OCI-LY3 (cell line): ENCODE results near the gene DHX9.

Experiments
- H2AFZ ChIP-seq: fragments of 200-600, 300-600 bp; shearing (Covaris generic); 2 replicates; pipeline ENCODE4 v1.6.0; 2014; ENCODE audit warnings: antibody characterized with exemption, low read depth, low read length
- H3K27ac ChIP-seq: fragments of 200-600, 300-600 bp; sonication (generic); 2 replicates; pipeline ENCODE4 v1.5.1; 2014; ENCODE audit warnings: mild to moderate bottlenecking, low read length, moderate library complexity, mixed read lengths
- H3K27me3 ChIP-seq: fragments of 200-600, 300-600 bp; sonication (generic); 2 replicates; pipeline ENCODE4 v1.6.1; 2014; ENCODE audit warnings: low read depth, low read length, mixed read lengths
- H3K36me3 ChIP-seq: fragments of 200-600, 300-600 bp; sonication (generic); replicated peaks from 2 replicates; pipeline ENCODE3; 2014; ENCODE audit warnings: low read depth, low read length, mixed read lengths
- H3K4me1 ChIP-seq: fragments of 300-600, 200-600 bp; sonication (generic); 2 replicates; pipeline ENCODE4 v1.6.1; 2014; ENCODE audit warnings: low read length, mixed read lengths
- H3K4me2 ChIP-seq: fragments of 200-600, 300-600 bp; sonication (generic); 2 replicates; pipeline ENCODE4 v1.6.1; 2014; ENCODE audit warnings: low read length, mixed read lengths
- H3K4me3 ChIP-seq: fragments of 300-600, 200-600 bp; sonication (generic); 2 replicates; pipeline ENCODE4 v1.5.1; 2014; ENCODE audit warnings: antibody characterized with exemption, mild to moderate bottlenecking, low read length, moderate library complexity
- H3K79me2 ChIP-seq: fragments of 300-600, 200-600 bp; shearing (Covaris generic); 2 replicates; pipeline ENCODE4 v1.6.1; 2014; ENCODE audit warnings: mild to moderate bottlenecking, low read length, mixed read lengths
- H3K9ac ChIP-seq: fragments of 300-600, 200-600 bp; shearing (Covaris generic); 2 replicates; pipeline ENCODE4 v1.6.0; 2014; ENCODE audit warnings: mild to moderate bottlenecking, low read length, moderate library complexity
- H3K9me3 ChIP-seq: fragments of 200-600, 300-600 bp; shearing (Covaris generic); 2 replicates; pipeline ENCODE4 v1.6.1; 2014; ENCODE audit warnings: low read length, mixed read lengths; ENCODE audit not compliant: insufficient read depth
- H4K20me1 ChIP-seq: fragments of 200-600, 300-600 bp; sonication (generic); 2 replicates; pipeline ENCODE4 v1.6.1; 2016; ENCODE audit warnings: low read length, mixed read lengths; ENCODE audit not compliant: insufficient read depth
- EZH2phosphoT487 ChIP-seq: fragments of 200-600 bp; shearing (Covaris generic); IDR thresholded peaks from 2 replicates; pipeline ENCODE4 v1.6.1; 2018; ENCODE audit warnings: antibody characterized with exemption, mixed run types, low read depth
- TF ChIP-seq, protein P1 (sequence below): fragments of 200-600, 300-600 bp; sonication (generic); IDR thresholded peaks from 2 replicates; pipeline ENCODE4 v1.5.1; 2014; ENCODE audit warnings: antibody characterized with exemption, low read length, low read depth

The DHX9 gene

DNA sequence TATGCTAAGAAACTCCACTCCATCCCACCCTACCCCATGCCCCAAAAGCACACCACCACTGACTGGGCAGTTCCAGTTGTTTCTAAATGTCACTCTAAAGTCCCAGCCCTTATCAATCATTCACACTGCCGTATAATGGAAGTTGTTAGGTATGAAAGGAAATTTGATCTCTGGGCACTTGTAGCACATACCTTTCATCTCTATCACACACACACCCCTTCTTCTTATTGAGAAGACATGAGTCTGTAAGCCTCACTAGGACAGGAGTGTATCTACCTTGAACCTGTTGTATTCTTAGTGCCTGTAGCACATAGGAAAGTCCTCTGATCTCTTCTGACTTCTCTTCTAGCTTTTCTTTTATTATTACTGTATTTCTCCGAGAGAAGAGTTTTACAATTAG lies 22.3 kb upstream of the DHX9 start:
- Histone ChIP-seq H4K20me1 (no peaks in the 10 kb centered on the region), H2AFZ (no peak overlapping the region), H3K79me2 (no peaks in the 10 kb centered on the region), H3K4me3 (no peak overlapping the region), H3K9ac (no peak overlapping the region), H3K36me3 (peaks cover 4% of the 10 kb centered on the region), H3K4me2 (no peak overlapping the region), H3K27me3 (no peaks in the 10 kb centered on the region), H3K27ac (no peak overlapping the region), H3K4me1 (no peaks in the 10 kb centered on the region), H3K9me3 (no peaks in the 10 kb centered on the region)
- TF ChIP-seq, protein P1, sequence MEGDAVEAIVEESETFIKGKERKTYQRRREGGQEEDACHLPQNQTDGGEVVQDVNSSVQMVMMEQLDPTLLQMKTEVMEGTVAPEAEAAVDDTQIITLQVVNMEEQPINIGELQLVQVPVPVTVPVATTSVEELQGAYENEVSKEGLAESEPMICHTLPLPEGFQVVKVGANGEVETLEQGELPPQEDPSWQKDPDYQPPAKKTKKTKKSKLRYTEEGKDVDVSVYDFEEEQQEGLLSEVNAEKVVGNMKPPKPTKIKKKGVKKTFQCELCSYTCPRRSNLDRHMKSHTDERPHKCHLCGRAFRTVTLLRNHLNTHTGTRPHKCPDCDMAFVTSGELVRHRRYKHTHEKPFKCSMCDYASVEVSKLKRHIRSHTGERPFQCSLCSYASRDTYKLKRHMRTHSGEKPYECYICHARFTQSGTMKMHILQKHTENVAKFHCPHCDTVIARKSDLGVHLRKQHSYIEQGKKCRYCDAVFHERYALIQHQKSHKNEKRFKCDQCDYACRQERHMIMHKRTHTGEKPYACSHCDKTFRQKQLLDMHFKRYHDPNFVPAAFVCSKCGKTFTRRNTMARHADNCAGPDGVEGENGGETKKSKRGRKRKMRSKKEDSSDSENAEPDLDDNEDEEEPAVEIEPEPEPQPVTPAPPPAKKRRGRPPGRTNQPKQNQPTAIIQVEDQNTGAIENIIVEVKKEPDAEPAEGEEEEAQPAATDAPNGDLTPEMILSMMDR, result no peak
- TF ChIP-seq EZH2phosphoT487, result no peak

DNA sequence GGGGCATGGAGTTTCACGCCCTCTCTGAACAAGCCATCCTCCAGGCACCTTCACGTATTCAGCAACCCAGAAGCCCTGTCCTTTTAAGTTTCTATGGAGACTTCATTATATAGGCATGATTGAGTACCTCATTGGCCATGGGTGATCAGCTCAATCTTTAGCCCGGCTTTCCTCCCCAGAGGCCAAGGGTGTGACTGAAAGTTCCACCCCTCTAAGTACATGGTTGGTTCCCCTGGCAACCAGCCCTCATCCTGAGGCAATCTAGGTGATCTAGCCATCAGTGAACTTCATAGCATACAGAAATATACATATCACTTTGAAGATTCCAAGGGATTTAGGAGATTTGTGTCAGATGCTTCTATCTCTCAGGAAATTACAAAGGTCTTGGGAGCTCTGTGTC lies 21.3 kb upstream of the DHX9 start:
- Histone ChIP-seq H3K36me3 (peaks cover 4% of the 10 kb centered on the region), H3K9ac (no peak overlapping the region), H3K4me2 (no peak overlapping the region), H3K27ac (no peak overlapping the region), H2AFZ (no peak overlapping the region), H3K4me3 (no peak overlapping the region), H3K79me2 (no peaks in the 10 kb centered on the region), H3K27me3 (no peaks in the 10 kb centered on the region), H3K4me1 (no peaks in the 10 kb centered on the region), H4K20me1 (no peaks in the 10 kb centered on the region), H3K9me3 (no peaks in the 10 kb centered on the region)
- TF ChIP-seq, protein P1, result no peak
- TF ChIP-seq EZH2phosphoT487, result no peak

DNA sequence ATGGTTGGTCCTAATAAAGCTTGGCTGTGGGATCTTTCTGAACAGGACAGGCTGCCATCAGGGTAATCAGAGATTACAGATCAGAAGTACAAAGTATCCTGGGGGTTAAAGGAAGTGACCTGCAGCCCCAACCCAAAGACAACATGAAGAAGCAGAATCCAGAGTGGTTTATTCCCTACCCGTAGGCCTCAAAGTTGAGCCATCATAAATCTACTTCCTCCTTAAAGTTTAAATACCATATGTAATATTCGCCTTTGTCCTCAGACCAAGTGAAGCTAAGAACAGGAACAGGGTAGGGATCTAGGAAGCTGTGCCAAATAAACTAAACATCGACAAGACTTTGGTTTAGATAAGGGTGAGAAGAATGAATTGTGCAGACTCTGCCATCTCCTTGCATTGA lies 15.9 kb upstream of the DHX9 start:
- TF ChIP-seq EZH2phosphoT487, result no peak
- TF ChIP-seq, protein P1, result no peak
- Histone ChIP-seq H3K9me3 (no peaks in the 10 kb centered on the region), H3K27ac (no peak overlapping the region), H4K20me1 (no peaks in the 10 kb centered on the region), H3K36me3 (no peaks in the 10 kb centered on the region), H3K4me2 (no peak overlapping the region), H3K79me2 (no peaks in the 10 kb centered on the region), H3K9ac (no peak overlapping the region), H3K4me3 (no peak overlapping the region), H2AFZ (no peak overlapping the region), H3K27me3 (no peaks in the 10 kb centered on the region), H3K4me1 (peaks cover 3% of the 10 kb centered on the region; the same call in 1 of the 2 replicates)

DNA sequence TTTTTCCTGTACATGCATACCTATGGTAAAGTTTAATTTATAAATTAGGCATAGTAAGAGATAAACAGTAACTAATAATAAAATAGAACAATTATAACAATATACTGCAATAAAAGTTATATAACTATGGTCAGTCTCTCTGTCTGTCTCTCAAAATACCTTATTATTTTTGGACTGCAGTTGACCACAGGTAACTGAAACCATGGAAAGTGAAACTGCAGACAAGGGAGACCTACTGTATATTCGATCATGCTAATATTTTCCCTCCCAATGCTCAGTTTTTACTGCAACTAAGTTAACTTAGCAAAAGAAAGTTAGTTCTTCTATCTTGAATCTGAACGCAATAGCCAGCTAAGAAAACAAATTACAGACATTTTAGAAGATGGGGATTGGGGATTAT lies 12.3 kb upstream of the DHX9 start:
- TF ChIP-seq, protein P1, result no peak
- TF ChIP-seq EZH2phosphoT487, result no peak
- H3K4me2 ChIP-seq, result no peak overlapping the region
- no peaks in the 10 kb centered on the region for H3K27me3 ChIP-seq
- no peaks in the 10 kb centered on the region for H3K9me3 ChIP-seq
- H3K4me1 ChIP-seq, result peaks cover 19% of the 10 kb centered on the region
- H4K20me1 ChIP-seq, result no peaks in the 10 kb centered on the region
- no peak overlapping the region for H3K9ac ChIP-seq
- H2AFZ ChIP-seq, result no peak overlapping the region
- H3K36me3 ChIP-seq, result no peaks in the 10 kb centered on the region
- H3K4me3 ChIP-seq, result no peak overlapping the region
- no peaks in the 10 kb centered on the region for H3K79me2 ChIP-seq
- no peak overlapping the region for H3K27ac ChIP-seq
